Lung microvascular endothelial cell (primary cell): Measurements from ENCODE around the gene COX4I1. TPM values are rescaled to one million over a fixed set of nuclear protein-coding genes. Genes with fewer than 3 reads are reported as not detected.

Source experiments
- DNase-seq, 2 donors: peaks; one replicate each; pipeline versions ENCODE4 v3.0.0 to v3.0.0-alpha.2; 2010; ENCODE audit warnings: low read depth in 2 of 2
- total RNA-seq: library from RNA; depleted of rRNA; stranded (reverse); fragments of >200 nt; gene quantifications from 2 replicates; pipeline ENCODE4 v1.2.1, GENCODE V29; 2014

The COX4I1 gene
- 440 and 633 TPM in 2 replicates for total RNA-seq

- DNase-seq: peak; percentile 93 to 96
Measured at GRCh38 chr16:85799497-85800320, at the start of gene COX4I1, which contains the start of gene EMC8. COX4I1 (plus strand) TSS chr16:85799695; CDS start chr16:85801206, 1,511 bp downstream. EMC8 (minus strand) TSS chr16:85799544; CDS start chr16:85799295, 249 bp downstream.

GRCh38 chr16:85749771-85750145 lies 49.7 kb upstream of the COX4I1 start:
- DNase-seq: no peak

- peak; percentile 32 to 59 for DNase-seq
Measured at GRCh38 chr16:85750146-85750826, 49.2 kb upstream of the COX4I1 start.

GRCh38 chr16:85750827-85751697 lies 48.4 kb upstream of the COX4I1 start, which contains the start of gene C16orf74:
C16orf74 (minus strand) TSS chr16:85751096; CDS start chr16:85735217, 15,879 bp downstream.
- DNase-seq: peak; percentile 59 to 63

GRCh38 chr16:85751698-85752501 lies 47.6 kb upstream of the COX4I1 start:
- peak in 1 of 2 donors; percentile 72 for DNase-seq

GRCh38 chr16:85752511-85753420 lies 46.7 kb upstream of the COX4I1 start:
- DNase-seq: peak in 1 of 2 donors; percentile 37

GRCh38 chr16:85753559-85753958 lies 45.9 kb upstream of the COX4I1 start:
- no peak for DNase-seq

GRCh38 chr16:85753976-85754375 lies 45.5 kb upstream of the COX4I1 start:
- no peak for DNase-seq

- no peak for DNase-seq
Measured at GRCh38 chr16:85754413-85754812, 45.1 kb upstream of the COX4I1 start.

GRCh38 chr16:85755929-85756768 lies 43.3 kb upstream of the COX4I1 start:
- DNase-seq: no peak

- no peak for DNase-seq
Measured at GRCh38 chr16:85757341-85757822, 42.1 kb upstream of the COX4I1 start.

GRCh38 chr16:85759136-85759535 lies 40.4 kb upstream of the COX4I1 start:
- no peak for DNase-seq

- peak in 1 of 2 donors; percentile 38 for DNase-seq
Measured at GRCh38 chr16:85759631-85760419, 39.7 kb upstream of the COX4I1 start.

- no peak for DNase-seq
Measured at GRCh38 chr16:85761861-85762260, 37.6 kb upstream of the COX4I1 start.

- DNase-seq: no peak
Measured at GRCh38 chr16:85762970-85763369, 36.5 kb upstream of the COX4I1 start.

- no peak for DNase-seq
Measured at GRCh38 chr16:85763616-85764015, 35.9 kb upstream of the COX4I1 start.

GRCh38 chr16:85765211-85765610 lies 34.3 kb upstream of the COX4I1 start:
- DNase-seq: no peak

GRCh38 chr16:85765767-85766166 lies 33.7 kb upstream of the COX4I1 start:
- no peak for DNase-seq
